Gastroesophageal sphincter (tissue), 3 donors: ENCODE results near the gene OR9A4.

Source experiments
- CTCF ChIP-seq, 4 experiments: fragments of 200-600 bp in 2 of 4; fragments of 450-650 bp in 2 of 4; sonication (generic) in 1 of 4; IDR thresholded peaks; one replicate each; pipeline ENCODE4 v1.5.1; 2017 to 2019; ENCODE audit warnings: antibody characterized with exemption in 4 of 4, mild to moderate bottlenecking in 2 of 4, moderate library complexity in 2 of 4
- POLR2A ChIP-seq, 2 donors: fragments of 450-650 bp; IDR thresholded peaks; one replicate each; pipeline ENCODE4 v1.6.1; 2017; ENCODE audit warnings: antibody characterized with exemption in 2 of 2, mild to moderate bottlenecking in 2 of 2, moderate library complexity in 1 of 2

GRCh38 chr7:141889321-141889720 lies 26.9 kb upstream of the OR9A4 start:
- no peak for TF ChIP-seq CTCF (IDR thresholded peaks at IDR 0.05)
- TF ChIP-seq POLR2A (IDR thresholded peaks at IDR 0.05) = no peak
